ENCODE measurements around the gene HOXA3.
A peak's percentile ranks its signal among the peaks of the same experiment; 100 is the strongest.

The HOXA3 gene

GRCh38 chr7:27088002-27088922 is 64.1 kb downstream of the HOXA3 start:
- DNase-seq (ENCODE audit: low read depth), result no peak

DNA sequence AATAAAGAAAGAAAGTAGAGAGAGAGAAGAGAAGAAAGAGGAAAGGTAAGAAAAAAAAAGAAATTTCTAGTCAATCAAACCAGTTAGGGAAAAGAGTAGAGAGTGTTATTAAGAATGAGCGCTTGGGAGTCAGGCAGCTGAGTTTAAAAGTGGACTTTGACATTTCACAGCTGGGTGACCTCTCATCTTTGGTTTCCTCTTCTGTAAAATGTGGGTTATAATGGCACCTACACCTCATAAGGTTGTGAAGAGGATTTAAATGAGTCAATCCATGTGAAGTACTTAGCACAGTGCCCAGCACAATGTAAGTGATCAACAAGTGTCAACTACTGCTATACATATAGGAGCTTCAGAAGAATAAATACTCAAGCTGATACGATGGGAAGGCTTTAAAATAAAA is 68.7 kb downstream of the HOXA3 start:
- DNase-seq (ENCODE audit: low read depth), result no peak

- no peak for DNase-seq (ENCODE audit: low read depth)
Observed at GRCh38 chr7:27082171-27082570, 70.2 kb downstream of the HOXA3 start.

- no peak for DNase-seq (ENCODE audit: low read depth)
Observed at GRCh38 chr7:27080844-27081436, 71.4 kb downstream of the HOXA3 start.

- no peak for DNase-seq (ENCODE audit: low read depth)
Observed at GRCh38 chr7:27079234-27079975, 73.0 kb downstream of the HOXA3 start.

DNA sequence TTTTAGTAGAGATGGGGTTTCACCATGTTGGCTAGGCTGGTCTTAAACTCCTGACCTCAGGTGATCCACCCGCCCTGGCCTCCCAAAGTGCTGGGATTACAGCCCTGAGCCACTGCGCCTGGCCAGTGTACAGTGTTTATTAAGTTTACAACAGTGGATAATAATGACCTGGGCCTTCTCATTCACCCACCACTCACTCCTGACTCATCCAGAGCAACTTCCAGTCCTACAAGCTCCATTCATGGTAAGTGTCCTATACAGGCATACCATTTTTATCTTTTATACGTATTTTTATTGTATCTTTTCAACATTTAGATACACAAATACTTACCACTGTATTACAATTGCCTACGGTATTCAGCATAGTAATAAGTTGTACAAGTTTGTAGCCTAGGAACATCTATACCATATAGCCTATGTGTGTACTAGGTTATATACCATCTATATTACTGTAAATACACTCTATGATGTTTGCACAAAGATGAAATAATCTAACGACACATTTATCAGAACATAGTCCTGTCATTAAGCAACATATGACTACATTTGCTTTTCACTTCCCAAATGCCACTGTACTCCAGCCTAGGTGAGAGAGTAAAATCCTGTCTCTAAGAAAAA is 73.7 kb downstream of the HOXA3 start:
- no peak for DNase-seq (ENCODE audit: low read depth)

DNA sequence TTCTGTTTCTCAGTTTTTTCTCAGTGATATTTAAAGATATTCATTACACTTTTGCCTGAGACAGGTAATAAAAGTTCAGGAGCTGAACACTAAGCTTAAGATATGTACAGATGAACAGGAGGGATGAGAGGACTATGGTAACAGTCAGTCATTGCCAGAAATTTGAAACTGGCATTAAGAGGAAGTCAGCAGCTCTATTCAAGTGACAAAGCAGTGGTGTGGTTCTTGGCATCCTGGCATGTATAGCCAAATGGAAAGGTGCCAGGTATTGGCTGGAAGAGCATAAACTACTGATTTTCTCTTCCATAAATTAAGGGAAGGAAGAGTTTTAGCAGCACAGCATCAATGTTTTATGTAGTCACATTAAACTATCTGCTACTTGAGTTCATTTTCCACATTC is 79.3 kb downstream of the HOXA3 start:
- no peak for DNase-seq (ENCODE audit: low read depth)

DNA sequence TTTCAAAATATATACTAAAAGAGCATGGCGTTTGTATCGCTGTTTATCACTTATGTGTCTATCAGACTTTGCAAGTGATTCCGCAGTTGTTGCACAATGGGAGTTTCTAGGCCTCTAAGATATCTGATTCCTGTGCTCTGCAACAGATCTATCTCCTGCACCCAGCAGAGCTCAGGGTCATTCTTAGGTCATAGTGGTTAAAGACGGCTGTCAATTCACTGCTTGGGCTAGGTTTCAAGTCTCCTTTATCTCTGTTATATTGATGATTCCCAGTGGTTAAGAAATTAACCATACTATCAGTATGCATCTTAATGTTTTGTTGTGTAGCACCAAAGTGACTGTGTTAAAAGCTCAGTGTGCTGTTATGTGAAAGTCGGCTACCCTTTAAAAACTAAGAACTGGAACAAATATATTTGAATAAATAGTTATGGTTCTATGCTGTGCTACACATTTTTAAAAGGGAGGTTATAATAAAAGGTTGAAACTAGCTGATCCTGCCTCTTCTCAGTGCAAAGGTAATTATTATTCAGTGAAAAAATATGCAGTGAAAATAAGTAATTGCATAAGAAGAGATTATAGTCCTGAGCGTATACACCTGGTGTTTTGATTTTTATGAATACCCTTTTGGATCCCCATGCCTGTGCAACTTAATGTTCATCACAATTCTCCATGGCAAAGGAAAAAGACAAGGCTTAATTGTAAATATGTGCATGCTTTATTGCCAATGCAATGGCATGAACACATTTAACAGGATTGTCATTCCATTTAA is 80.6 kb downstream of the HOXA3 start:
- DNase-seq (ENCODE audit: low read depth), result no peak

GRCh38 chr7:27068259-27068658 is 84.1 kb downstream of the HOXA3 start:
- DNase-seq (ENCODE audit: low read depth), result no peak

GRCh38 chr7:27066148-27066547 is 86.2 kb downstream of the HOXA3 start:
- no peak for DNase-seq (ENCODE audit: low read depth)

DNA sequence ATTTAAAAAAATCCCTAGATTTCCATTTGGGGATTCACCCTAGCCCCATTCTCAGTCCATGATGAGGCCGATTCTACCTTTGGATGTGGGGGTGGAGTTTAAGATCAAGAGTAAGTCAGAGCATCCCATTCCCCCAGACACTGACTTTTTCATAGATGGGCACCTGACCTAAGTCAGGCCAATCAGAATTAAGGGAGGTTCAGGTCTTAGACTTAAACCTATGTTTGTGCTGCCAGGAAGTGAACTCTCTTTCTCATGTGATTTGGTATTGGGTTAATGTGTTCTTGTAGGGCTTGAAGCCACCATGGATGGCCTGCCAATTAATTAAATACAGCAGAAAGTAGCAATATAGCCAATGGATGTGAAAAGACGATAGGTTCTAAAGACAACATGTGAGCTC is 86.7 kb downstream of the HOXA3 start:
- DNase-seq (ENCODE audit: low read depth), result no peak

GRCh38 chr7:27064661-27065060 is 87.7 kb downstream of the HOXA3 start:
- no peak for DNase-seq (ENCODE audit: low read depth)

DNA sequence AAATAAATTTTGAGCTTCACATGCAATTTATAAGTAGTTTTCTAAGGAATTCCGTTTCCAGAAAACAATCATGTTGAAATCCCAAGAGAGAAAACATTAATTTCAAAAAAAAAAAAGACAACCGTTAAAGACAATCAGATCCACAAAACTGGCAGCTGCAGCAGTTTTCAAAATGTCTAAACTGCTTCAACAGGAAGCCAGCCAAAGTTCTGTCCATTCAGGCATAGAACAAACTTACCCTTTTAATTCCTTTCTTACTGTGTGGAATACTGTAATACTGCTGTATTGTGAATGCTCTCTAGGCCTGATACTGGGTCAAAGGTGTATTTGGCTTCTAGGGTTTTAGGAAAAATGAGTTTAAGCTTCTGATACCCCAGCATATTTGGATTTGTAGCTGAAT is 88.2 kb downstream of the HOXA3 start:
- DNase-seq (ENCODE audit: low read depth), result peak; percentile 10

DNA sequence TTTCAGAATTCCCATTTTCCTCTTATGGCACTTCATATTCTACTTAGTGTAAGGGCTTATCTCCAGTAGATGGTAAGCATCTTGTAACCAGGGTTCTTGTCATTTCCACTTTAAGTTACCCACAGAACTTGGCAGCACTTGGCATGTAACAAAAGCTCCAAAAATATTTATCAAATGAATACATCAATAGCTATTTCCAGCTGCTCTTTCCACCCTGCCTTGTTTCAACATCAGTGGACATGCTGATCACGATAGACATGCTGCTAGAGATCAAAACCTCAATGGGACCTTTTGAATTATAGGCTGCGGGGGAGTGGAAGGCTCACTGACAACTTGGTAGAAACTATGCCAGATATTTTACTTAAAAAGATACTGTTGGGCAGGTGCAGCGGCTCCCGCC is 89.4 kb downstream of the HOXA3 start:
- DNase-seq (ENCODE audit: low read depth), result no peak
